WTC11 (cell line): ENCODE measurements around the gene CCR3. TPM values are rescaled to one million over a fixed set of nuclear protein-coding genes. Genes with fewer than 3 reads are reported as not detected.

Source experiments
- ATAC-seq: fragments of 200-7000 bp; cut with Tn5 transposase; 2 replicates; pipeline ENCODE4 v1.10.0; 2021; ENCODE audit warnings: mild to moderate bottlenecking, moderate library complexity
- CTCF ChIA-PET: fragments of 300-600 bp; sonication (Branson Sonifier 250); formaldehyde crosslinking; loops from one replicate; lab custom pipeline; 2021; ENCODE audit warnings: antibody characterized with exemption; lab: Charles Lee
- POLR2A ChIA-PET: fragments of 350-600 bp; sonication (Branson Sonifier 250); formaldehyde crosslinking; loops from one replicate; lab custom pipeline; 2021; ENCODE audit warnings: antibody characterized with exemption; lab: Charles Lee
- DNase-seq: peaks from one replicate; pipeline ENCODE4 v3.0.0; 2021; ENCODE audit warnings: low spot score
- H3K27ac Mint-ChIP-seq: 2 replicates; pipeline ENCODE4 v1.8.0; 2021; ENCODE audit warnings: mixed read lengths
- H3K27me3 Mint-ChIP-seq: 2 replicates; pipeline ENCODE4 v1.8.0; 2021; ENCODE audit warnings: low read depth, mild to moderate bottlenecking, moderate library complexity, mixed read lengths
- H3K36me3 Mint-ChIP-seq: 2 replicates; pipeline ENCODE4 v1.8.0; 2021; ENCODE audit warnings: mixed read lengths
- H3K4me1 Mint-ChIP-seq: 2 replicates; pipeline ENCODE4 v1.8.0; 2022; ENCODE audit warnings: mixed read lengths
- H3K4me3 Mint-ChIP-seq: 2 replicates; pipeline ENCODE4 v1.8.0; 2021; ENCODE audit warnings: mild to moderate bottlenecking, moderate library complexity, mixed read lengths
- H3K9me3 Mint-ChIP-seq: 2 replicates; pipeline ENCODE4 v1.8.0; 2021; ENCODE audit warnings: mixed read lengths
- ATF1 ChIP-seq: sonication (generic); formaldehyde crosslinking; IDR thresholded peaks from 2 replicates; pipeline ENCODE4 v1.8.1; 2023; ENCODE audit warnings: mild to moderate bottlenecking, moderate library complexity, missing genetic modification reagents
- ELF4 ChIP-seq: sonication (generic); formaldehyde crosslinking; IDR thresholded peaks from 2 replicates; pipeline ENCODE4 v1.8.1; 2022; ENCODE audit warnings: low read depth, mild to moderate bottlenecking, moderate library complexity, missing genetic modification reagents
- ESRRA ChIP-seq: sonication (generic); formaldehyde crosslinking; IDR thresholded peaks from 2 replicates; pipeline ENCODE4 v1.8.1; 2022; ENCODE audit warnings: mild to moderate bottlenecking, missing genetic modification reagents, borderline replicate concordance
- FOXP1 ChIP-seq: sonication (generic); formaldehyde crosslinking; IDR thresholded peaks from 2 replicates; pipeline ENCODE4 v1.8.0; 2022; ENCODE audit warnings: missing genetic modification reagents, mild to moderate bottlenecking, moderate library complexity, borderline replicate concordance
- GABPB1 ChIP-seq: sonication (generic); formaldehyde crosslinking; IDR thresholded peaks from 2 replicates; pipeline ENCODE4 v1.8.1; 2023; ENCODE audit warnings: mild to moderate bottlenecking, missing genetic modification reagents
- GTF2I ChIP-seq: fragments of 250-450 bp; sonication (Bioruptor Pico); conservative IDR thresholded peaks from 2 replicates; pipeline ENCODE4 v1.4.0; 2021; ENCODE audit warnings: mild to moderate bottlenecking
- JAZF1 ChIP-seq: fragments of 250-450 bp; sonication (Bioruptor Pico); IDR thresholded peaks from 2 replicates; pipeline ENCODE4 v1.9.0; 2021; ENCODE audit warnings: moderate library complexity, mild to moderate bottlenecking, inconsistent platforms
- NR1H2 ChIP-seq: sonication (generic); formaldehyde crosslinking; IDR thresholded peaks from 2 replicates; pipeline ENCODE4 v1.9.0; 2021; ENCODE audit warnings: mild to moderate bottlenecking, moderate library complexity, missing genetic modification reagents
- RORB ChIP-seq: fragments of 250-450 bp; sonication (Bioruptor Pico); IDR thresholded peaks from 2 replicates; pipeline ENCODE4 v1.9.0; 2021; ENCODE audit warnings: mild to moderate bottlenecking
- SMAD3 ChIP-seq: sonication (generic); formaldehyde crosslinking; IDR thresholded peaks from 2 replicates; pipeline ENCODE4 v1.8.0; 2022; ENCODE audit warnings: missing genetic modification reagents, mild to moderate bottlenecking, borderline replicate concordance
- SMAD4 ChIP-seq: sonication (generic); formaldehyde crosslinking; IDR thresholded peaks from 2 replicates; pipeline ENCODE4 v1.8.0; 2022; ENCODE audit warnings: mild to moderate bottlenecking, missing genetic modification reagents
- SP1 ChIP-seq: sonication (generic); formaldehyde crosslinking; conservative IDR thresholded peaks from 2 replicates; pipeline ENCODE4 v1.8.1; 2022; ENCODE audit warnings: missing genetic modification reagents
- TEAD1 ChIP-seq: sonication (generic); formaldehyde crosslinking; IDR thresholded peaks from 2 replicates; pipeline ENCODE4 v1.8.0; 2022; ENCODE audit warnings: mild to moderate bottlenecking, missing genetic modification reagents
- ZNF416 ChIP-seq: fragments of 250-450 bp; sonication (Bioruptor Pico); IDR thresholded peaks from 2 replicates; pipeline ENCODE4 v1.9.0; 2021; ENCODE audit warnings: mild to moderate bottlenecking, inconsistent platforms
- ZNF671 ChIP-seq: fragments of 250-450 bp; sonication (Bioruptor Pico); IDR thresholded peaks from 2 replicates; pipeline ENCODE4 v1.8.0; 2021; ENCODE audit warnings: mild to moderate bottlenecking
- total RNA-seq: library from RNA; stranded (reverse); gene quantifications from 3 replicates; pipeline ENCODE4 v1.2.3, GENCODE V29; 2021
- TF ChIP-seq, protein P1 (sequence below): sonication (generic); formaldehyde crosslinking; IDR thresholded peaks from 2 replicates; pipeline ENCODE4 v1.8.0; 2023; ENCODE audit warnings: missing genetic modification reagents
- TF ChIP-seq, protein P2 (sequence below): fragments of 250-450 bp; sonication (Bioruptor Pico); IDR thresholded peaks from 2 replicates; pipeline ENCODE4 v1.9.0; 2021; ENCODE audit warnings: moderate library complexity, mild to moderate bottlenecking, inconsistent platforms, borderline replicate concordance
- TF ChIP-seq, protein P3 (sequence below): fragments of 250-450 bp; sonication (Bioruptor Pico); conservative IDR thresholded peaks from 2 replicates; pipeline ENCODE4 v1.9.0; 2021; ENCODE audit warnings: mild to moderate bottlenecking
- TF ChIP-seq, protein P4 (sequence below): sonication (generic); formaldehyde crosslinking; IDR thresholded peaks from 2 replicates; pipeline ENCODE4 v1.8.0; 2022; ENCODE audit warnings: mild to moderate bottlenecking, missing genetic modification reagents
- TF ChIP-seq, protein P5 (sequence below): sonication (generic); formaldehyde crosslinking; IDR thresholded peaks from 2 replicates; pipeline ENCODE4 v1.8.0; 2023; ENCODE audit warnings: mild to moderate bottlenecking, missing genetic modification reagents

CCR3 gene
- total RNA-seq, 1 experiment from 2014 or later = not detected

DNA sequence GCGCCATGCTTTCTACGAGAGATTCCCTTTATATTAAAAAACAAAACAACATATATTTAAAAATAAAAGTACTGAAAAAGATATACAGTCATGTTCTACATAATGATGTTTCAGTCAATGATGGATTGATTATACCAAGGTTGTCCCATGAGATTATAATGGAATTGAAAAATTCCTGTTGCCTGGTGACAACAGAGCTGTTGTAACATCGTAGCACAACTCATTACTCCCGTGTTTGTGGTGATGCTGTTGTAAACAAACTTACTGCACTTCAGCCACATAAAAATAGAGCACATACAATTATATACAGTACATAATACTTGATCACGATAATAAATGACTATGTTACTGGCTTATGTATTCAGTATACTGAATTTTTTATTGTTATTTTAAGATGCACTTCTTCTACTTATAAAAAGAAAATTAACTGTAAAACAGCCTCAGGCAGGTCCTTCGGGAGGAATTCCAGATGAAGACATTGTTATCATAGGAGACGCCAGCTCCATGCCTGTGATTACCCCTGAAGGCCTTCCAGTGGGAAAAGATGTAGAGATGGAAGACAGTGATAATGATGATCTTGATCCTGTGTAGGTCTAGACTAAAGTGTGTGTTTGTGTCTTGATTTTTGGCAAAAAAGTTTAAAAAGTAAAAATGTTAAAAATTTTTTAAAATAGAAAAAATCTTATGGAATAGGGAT lies 45.9 kb upstream of the CCR3 start:
- CTCF ChIA-PET = no interaction called here

DNA sequence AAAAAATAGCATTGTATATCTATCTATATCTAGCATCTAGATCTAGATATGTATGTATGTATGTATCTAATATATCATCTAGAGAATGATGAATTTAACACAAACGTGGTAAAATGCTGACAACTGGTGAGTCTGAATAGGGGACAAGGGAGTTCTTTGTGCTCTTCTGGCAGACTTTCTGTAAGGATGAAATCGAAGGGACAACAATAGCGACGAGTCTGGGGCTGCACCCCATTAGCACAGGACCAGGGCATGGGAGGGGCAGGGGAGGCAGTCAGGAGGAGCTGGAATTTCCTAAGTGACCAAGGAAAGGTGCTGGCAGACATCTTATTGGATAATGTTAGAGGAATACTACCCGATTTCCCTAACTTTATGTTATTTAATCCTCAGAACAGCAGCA lies 42.0 kb upstream of the CCR3 start:
- peaks cover 3% of the 10 kb centered on the region; the same call in 1 of the 2 replicates for H3K27me3 Mint-ChIP-seq
- CTCF ChIA-PET = interaction anchor here (1.2 kb wide), 1 partner anchor 76 kb away, joined by 4 read pairs; no protein-coding TSS in a partner anchor

More for the DNA sequence above, 45.9 kb upstream of the CCR3 start:
- peaks cover 33% of the 10 kb centered on the region for H3K9me3 Mint-ChIP-seq
- POLR2A ChIA-PET = no interaction called here
- no peak overlapping the region for H3K27ac Mint-ChIP-seq
- no peak for TF ChIP-seq TEAD1
- H3K36me3 Mint-ChIP-seq = peaks cover 17% of the 10 kb centered on the region
- H3K4me1 Mint-ChIP-seq = no peaks in the 10 kb centered on the region
- H3K4me3 Mint-ChIP-seq = no peak overlapping the region
- DNase-seq (no peak), ATAC-seq (no peak)
- peaks cover 3% of the 10 kb centered on the region; the same call in 1 of the 2 replicates for H3K27me3 Mint-ChIP-seq

DNA sequence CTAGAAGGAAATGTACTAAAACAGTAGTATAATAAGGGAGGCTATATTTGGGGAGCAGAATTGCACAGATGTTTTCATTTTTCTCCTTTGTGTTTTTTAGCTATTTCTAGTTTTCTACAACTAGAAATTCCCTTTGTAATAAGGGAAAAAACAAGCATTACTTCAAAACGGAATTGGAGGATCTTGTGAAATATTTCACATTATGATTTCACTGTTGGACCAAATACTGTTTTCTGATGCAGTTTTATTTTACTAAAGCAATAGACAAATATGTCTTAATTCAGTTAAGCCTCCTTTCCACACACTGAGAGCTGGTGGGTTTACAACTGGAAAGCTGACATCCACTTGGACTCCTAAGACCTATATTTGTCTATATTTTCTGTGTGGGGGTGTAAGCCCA lies 41.5 kb upstream of the CCR3 start:
- Mint-ChIP-seq H3K4me1 (peaks cover under 1% of the 10 kb centered on the region), H3K27ac (no peak overlapping the region), H3K27me3 (peaks cover 3% of the 10 kb centered on the region; the same call in 1 of the 2 replicates), H3K36me3 (no peaks in the 10 kb centered on the region), H3K4me3 (no peak overlapping the region), H3K9me3 (peaks cover 8% of the 10 kb centered on the region)
- TF ChIP-seq FOXP1 (CRISPR knock-in tag) (no peak), ZNF671 (no peak), NR1H2 (no peak), RORB (no peak), ELF4 (CRISPR knock-in tag) (no peak), SP1 (no peak), ATF1 (CRISPR knock-in tag) (no peak), SMAD4 (CRISPR knock-in tag) (no peak), GTF2I (CRISPR knock-in tag) (no peak), GABPB1 (CRISPR knock-in tag) (no peak), JAZF1 (CRISPR knock-in tag) (no peak), TEAD1 (no peak)
- TF ChIP-seq, protein P1, sequence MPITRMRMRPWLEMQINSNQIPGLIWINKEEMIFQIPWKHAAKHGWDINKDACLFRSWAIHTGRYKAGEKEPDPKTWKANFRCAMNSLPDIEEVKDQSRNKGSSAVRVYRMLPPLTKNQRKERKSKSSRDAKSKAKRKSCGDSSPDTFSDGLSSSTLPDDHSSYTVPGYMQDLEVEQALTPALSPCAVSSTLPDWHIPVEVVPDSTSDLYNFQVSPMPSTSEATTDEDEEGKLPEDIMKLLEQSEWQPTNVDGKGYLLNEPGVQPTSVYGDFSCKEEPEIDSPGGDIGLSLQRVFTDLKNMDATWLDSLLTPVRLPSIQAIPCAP = no peak
- TF ChIP-seq, protein P2, sequence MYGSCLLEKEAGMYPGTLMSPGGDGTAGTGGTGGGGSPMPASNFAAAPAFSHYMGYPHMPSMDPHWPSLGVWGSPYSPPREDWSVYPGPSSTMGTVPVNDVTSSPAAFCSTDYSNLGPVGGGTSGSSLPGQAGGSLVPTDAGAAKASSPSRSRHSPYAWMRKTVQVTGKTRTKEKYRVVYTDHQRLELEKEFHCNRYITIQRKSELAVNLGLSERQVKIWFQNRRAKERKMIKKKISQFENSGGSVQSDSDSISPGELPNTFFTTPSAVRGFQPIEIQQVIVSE = no peak
- TF ChIP-seq, protein P3, sequence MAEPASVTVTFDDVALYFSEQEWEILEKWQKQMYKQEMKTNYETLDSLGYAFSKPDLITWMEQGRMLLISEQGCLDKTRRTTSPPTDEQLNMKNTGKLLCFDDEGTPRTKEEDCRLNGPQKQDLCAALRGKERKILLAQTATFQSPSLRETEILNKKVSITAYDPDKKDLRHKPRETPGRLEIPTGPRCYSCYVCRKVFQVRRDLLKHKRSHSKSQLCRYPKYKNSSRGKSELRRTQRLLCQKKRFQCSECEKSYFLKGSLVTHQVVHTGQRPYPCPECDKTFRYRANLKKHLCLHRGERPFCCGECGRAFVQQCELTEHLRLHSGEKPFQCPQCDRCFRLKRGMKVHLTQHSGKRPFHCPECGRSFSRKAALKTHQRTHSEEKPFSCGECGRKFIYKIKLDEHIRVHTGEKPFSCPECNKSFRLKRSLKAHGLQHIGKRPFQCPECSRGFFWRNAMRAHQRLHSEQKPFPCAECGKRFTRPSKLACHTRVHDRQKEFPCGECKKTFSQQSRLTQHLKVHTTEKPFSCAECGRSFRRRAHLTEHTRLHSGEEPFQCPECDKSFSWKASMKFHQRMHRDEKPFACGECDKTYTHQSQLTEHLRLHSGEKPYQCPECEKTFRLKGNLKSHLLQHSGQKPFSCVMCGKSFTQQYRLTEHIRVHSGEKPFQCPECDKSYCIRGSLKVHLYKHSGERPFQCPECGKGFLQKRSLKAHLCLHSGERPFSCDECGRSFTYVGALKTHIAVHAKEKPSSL (CRISPR knock-in tag) = no peak
- TF ChIP-seq, protein P4, sequence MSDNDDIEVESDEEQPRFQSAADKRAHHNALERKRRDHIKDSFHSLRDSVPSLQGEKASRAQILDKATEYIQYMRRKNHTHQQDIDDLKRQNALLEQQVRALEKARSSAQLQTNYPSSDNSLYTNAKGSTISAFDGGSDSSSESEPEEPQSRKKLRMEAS (CRISPR knock-in tag) = no peak
- ATAC-seq (no peak), DNase-seq (no peak)
- ChIA-PET POLR2A (no interaction called here), CTCF (interaction anchor here (1.2 kb wide), 1 partner anchor 76 kb away, joined by 4 read pairs; no protein-coding TSS in a partner anchor)

More for the DNA sequence above, 42.0 kb upstream of the CCR3 start:
- TF ChIP-seq, protein P5, sequence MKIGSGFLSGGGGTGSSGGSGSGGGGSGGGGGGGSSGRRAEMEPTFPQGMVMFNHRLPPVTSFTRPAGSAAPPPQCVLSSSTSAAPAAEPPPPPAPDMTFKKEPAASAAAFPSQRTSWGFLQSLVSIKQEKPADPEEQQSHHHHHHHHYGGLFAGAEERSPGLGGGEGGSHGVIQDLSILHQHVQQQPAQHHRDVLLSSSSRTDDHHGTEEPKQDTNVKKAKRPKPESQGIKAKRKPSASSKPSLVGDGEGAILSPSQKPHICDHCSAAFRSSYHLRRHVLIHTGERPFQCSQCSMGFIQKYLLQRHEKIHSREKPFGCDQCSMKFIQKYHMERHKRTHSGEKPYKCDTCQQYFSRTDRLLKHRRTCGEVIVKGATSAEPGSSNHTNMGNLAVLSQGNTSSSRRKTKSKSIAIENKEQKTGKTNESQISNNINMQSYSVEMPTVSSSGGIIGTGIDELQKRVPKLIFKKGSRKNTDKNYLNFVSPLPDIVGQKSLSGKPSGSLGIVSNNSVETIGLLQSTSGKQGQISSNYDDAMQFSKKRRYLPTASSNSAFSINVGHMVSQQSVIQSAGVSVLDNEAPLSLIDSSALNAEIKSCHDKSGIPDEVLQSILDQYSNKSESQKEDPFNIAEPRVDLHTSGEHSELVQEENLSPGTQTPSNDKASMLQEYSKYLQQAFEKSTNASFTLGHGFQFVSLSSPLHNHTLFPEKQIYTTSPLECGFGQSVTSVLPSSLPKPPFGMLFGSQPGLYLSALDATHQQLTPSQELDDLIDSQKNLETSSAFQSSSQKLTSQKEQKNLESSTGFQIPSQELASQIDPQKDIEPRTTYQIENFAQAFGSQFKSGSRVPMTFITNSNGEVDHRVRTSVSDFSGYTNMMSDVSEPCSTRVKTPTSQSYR (CRISPR knock-in tag) = no peak
- TF ChIP-seq ZNF416 (CRISPR knock-in tag) (no peak), SMAD3 (CRISPR knock-in tag) (no peak), ESRRA (no peak)
- H3K4me1 Mint-ChIP-seq = no peaks in the 10 kb centered on the region
- no peak overlapping the region for H3K4me3 Mint-ChIP-seq
- ATAC-seq (no peak), DNase-seq (no peak)
- peaks cover 11% of the 10 kb centered on the region for H3K9me3 Mint-ChIP-seq
- POLR2A ChIA-PET = no interaction called here
- peaks cover under 1% of the 10 kb centered on the region; the same call in 1 of the 2 replicates for H3K36me3 Mint-ChIP-seq
- no peak overlapping the region for H3K27ac Mint-ChIP-seq
